ENCODE data around the gene ESYT2. TPM values are rescaled to one million over a fixed set of nuclear protein-coding genes. Genes with fewer than 3 reads are reported as not detected.

Gene ESYT2
- total and polyA plus RNA-seq, 7 donors, result 27.5 to 63.4 (median 44.0) TPM

GRCh38 chr7:158766570-158767281, 62.6 kb downstream of the ESYT2 start:
- no peak for TF ChIP-seq CTCF (IDR thresholded peaks at IDR 0.05)
- no peaks in the 10 kb centered on the region for H3K4me1 ChIP-seq
- peaks cover 9 to 86% of the 10 kb centered on the region in 2 donors for H3K36me3 ChIP-seq (ENCODE audit: insufficient read depth in 1 of 2, low read depth in 1 of 2)
- no peak overlapping the region for H3K27ac ChIP-seq
- no peaks in the 10 kb centered on the region for H3K27me3 ChIP-seq (ENCODE audit: insufficient read depth in 3 of 3, low read length in 2 of 3)
- no peak for DNase-seq
- intact Hi-C loops (cut with DNase I), result no loop called here
- no peak overlapping the region for H3K4me3 ChIP-seq
- no peaks in the 10 kb centered on the region for H3K9me3 ChIP-seq
- 86 to 91% (median 90%) methylated on average over 6 of the region's 6 CpGs for WGBS, 3 donors
- ATAC-seq, result no peak

DNA sequence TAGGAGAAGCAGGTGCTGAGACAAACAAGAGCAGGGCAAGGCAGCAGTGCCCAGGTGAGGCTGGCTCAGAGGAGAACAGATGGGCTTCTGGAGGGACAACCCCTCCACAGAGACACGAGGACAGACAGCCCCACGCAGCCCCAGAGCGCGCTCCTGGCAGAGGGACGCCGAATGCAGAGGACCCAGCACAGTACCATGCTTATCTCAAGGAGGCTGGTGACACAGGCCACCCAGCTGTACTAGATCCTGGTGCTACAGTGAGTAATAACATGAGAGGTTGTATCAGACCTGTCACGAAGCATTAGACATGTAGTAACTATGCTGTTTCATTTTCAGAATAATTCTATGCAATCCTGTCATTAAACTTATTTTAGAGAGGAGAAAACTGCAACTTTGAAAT, 64.3 kb downstream of the ESYT2 start:
- no peak for TF ChIP-seq CTCF (IDR thresholded peaks at IDR 0.05)
- Histone ChIP-seq H3K4me3 (no peak overlapping the region), H3K36me3 (ENCODE audit: insufficient read depth in 1 of 2, low read depth in 1 of 2) (peaks cover 9 to 92% of the 10 kb centered on the region in 2 donors), H3K9me3 (no peaks in the 10 kb centered on the region), H3K27me3 (ENCODE audit: insufficient read depth in 3 of 3, low read length in 2 of 3) (no peaks in the 10 kb centered on the region), H3K4me1 (no peaks in the 10 kb centered on the region), H3K27ac (no peak overlapping the region)
- intact Hi-C loops (cut with DNase I), result no loop called here
- 93 to 98% (median 98%) methylated on average over 7 of the region's 7 CpGs for WGBS, 3 donors
- DNase-seq, result no peak
- ATAC-seq, result no peak

DNA sequence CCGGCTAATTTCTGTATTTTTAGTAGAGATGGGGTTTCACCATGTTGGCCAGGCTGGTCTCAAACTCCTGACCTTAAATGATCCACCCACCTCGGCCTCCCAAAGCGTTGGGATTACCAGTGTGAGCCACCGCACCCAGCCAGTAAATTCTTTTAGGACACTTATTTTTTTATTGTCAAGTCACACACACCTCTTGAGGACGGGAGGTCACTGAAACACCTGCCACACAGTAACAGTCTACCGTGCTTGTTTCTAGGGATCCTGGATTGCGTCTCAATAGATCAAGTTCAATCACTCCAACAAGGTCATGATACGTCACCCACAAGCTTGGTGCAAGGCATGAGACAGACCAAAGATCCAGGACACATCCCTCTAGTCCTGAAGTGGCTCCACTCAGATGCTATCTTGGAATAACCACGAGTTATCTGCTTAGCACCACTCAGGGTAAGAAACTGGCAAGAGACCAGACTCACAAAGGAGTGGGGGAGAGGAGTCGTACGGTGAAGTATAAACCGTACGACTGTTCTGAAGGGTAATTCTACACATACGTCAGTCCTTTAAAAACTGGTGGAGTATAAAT, 65.8 kb downstream of the ESYT2 start:
- WGBS, 3 donors, result 95 to 96% (median 95%) methylated on average over 13 to 14 of the region's 14 CpGs
- no peak for TF ChIP-seq CTCF (IDR thresholded peaks at IDR 0.05)
- no peak overlapping the region for H3K4me3 ChIP-seq
- no peaks in the 10 kb centered on the region for H3K9me3 ChIP-seq
- no peak overlapping the region for H3K27ac ChIP-seq
- ATAC-seq (no peak), DNase-seq (no peak)
- intact Hi-C loops (cut with DNase I), result no loop called here
- H3K36me3 ChIP-seq (ENCODE audit: insufficient read depth in 1 of 2, low read depth in 1 of 2), result peaks cover 12 to 99% of the 10 kb centered on the region in 2 donors
- no peaks in the 10 kb centered on the region for H3K4me1 ChIP-seq
- H3K27me3 ChIP-seq (ENCODE audit: insufficient read depth in 3 of 3, low read length in 2 of 3), result no peaks in the 10 kb centered on the region

DNA sequence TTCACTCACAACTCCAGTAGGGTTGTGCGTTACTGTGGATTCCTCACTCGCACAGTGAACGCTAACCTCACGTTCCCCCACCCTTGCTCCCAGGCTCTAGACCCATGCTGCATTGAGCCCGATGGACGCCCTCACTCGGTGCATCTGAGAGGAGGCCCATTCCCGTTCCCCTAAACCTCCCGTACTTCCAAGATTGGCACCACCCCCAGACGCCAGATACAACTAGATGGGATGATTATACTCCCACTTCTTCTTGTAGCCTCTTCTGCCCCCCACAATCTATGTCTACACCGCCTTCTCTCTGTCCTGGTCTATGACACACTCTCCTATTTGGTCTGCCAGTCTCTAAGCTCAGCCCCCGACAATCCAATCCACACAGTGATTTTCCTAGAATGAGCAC, 67.4 kb downstream of the ESYT2 start:
- Histone ChIP-seq H3K4me3 (no peak overlapping the region), H3K4me1 (no peaks in the 10 kb centered on the region), H3K27me3 (ENCODE audit: insufficient read depth in 3 of 3, low read length in 2 of 3) (no peaks in the 10 kb centered on the region), H3K9me3 (no peaks in the 10 kb centered on the region), H3K36me3 (ENCODE audit: insufficient read depth in 1 of 2, low read depth in 1 of 2) (peaks cover 10 to 99% of the 10 kb centered on the region in 2 donors), H3K27ac (no peak overlapping the region)
- DNase-seq (no peak), ATAC-seq (no peak)
- WGBS, 3 donors, result 93 to 94% (median 93%) methylated on average over 12 of the region's 12 CpGs
- no peak for TF ChIP-seq CTCF (IDR thresholded peaks at IDR 0.05)
- intact Hi-C loops (cut with DNase I), result no loop called here

Measured in psoas muscle (tissue), 8 donors.